Stimulated activated naive CD8-positive, alpha-beta T cell treated with anti-CD3 and anti-CD28 coated beads, Interleukin-15, Interleukin-2, amounts not matched to agents 100 ng/mL and 50 ng/mL, for 24 hours (primary cell): ENCODE results near the gene LRRC2.

Experiments
- H3K27ac Mint-ChIP-seq: one replicate; pipeline ENCODE4 v1.8.0; 2021; ENCODE audit warnings: mild to moderate bottlenecking, mixed read lengths
- H3K27me3 Mint-ChIP-seq: one replicate; pipeline ENCODE4 v1.8.0; 2021; ENCODE audit warnings: mixed read lengths
- H3K36me3 Mint-ChIP-seq: one replicate; pipeline ENCODE4 v1.8.0; 2021; ENCODE audit warnings: low read depth, mixed read lengths
- H3K4me1 Mint-ChIP-seq: one replicate; pipeline ENCODE4 v1.8.0; 2021; ENCODE audit warnings: low read depth, mixed read lengths
- H3K4me3 Mint-ChIP-seq: one replicate; pipeline ENCODE4 v1.8.0; 2021; ENCODE audit warnings: mild to moderate bottlenecking, mixed read lengths
- H3K9me3 Mint-ChIP-seq: one replicate; pipeline ENCODE4 v1.8.0; 2021; ENCODE audit warnings: mixed read lengths

The LRRC2 gene

DNA sequence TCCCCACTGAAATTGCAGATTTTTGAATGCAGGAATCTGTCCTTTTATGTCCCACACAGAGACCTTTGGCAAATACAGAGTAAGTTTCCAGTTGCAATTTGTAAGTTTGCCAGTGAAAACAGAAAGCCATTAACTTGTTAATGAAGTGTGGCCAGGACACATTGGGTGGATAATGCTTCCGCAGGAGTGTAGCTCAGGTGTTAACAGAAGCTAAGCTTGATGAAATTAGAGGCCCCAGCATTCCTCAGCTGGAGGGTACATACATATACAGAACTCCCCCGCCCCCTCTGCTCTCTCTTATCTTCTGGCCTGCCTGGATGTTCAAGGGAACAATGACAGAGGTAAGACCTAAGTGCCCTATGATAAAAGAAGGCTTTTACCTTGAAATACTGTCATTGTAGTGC, 8.1 kb upstream of the LRRC2 start:
- Mint-ChIP-seq H3K27me3 (peaks cover 12% of the 10 kb centered on the region), H3K27ac (no peak overlapping the region), H3K36me3 (no peaks in the 10 kb centered on the region), H3K4me3 (no peak overlapping the region), H3K4me1 (peaks cover 6% of the 10 kb centered on the region), H3K9me3 (no peaks in the 10 kb centered on the region)

DNA sequence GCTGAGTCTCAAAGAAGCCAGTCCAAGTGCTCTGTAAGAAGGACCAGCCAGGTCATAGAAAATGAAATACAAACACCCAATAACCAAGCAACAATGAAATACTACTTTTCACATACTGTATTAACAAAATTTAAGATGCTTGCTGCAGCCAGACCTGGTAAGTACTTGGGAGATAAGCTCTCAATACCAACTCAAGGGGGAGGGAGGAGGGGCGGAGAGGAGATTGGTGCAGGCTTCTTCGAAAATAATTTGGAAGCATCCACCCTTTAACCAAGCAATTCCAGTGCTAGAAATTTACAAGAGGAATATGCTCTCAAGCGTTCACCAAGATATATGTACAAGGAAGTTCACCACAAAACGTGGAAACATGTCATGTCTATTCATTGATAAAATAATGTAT, 7.6 kb upstream of the LRRC2 start:
- H3K4me1 Mint-ChIP-seq: peaks cover 2% of the 10 kb centered on the region
- H3K36me3 Mint-ChIP-seq: no peaks in the 10 kb centered on the region
- no peak overlapping the region for H3K27ac Mint-ChIP-seq
- peaks cover 12% of the 10 kb centered on the region for H3K27me3 Mint-ChIP-seq
- H3K9me3 Mint-ChIP-seq: no peaks in the 10 kb centered on the region
- no peak overlapping the region for H3K4me3 Mint-ChIP-seq

DNA sequence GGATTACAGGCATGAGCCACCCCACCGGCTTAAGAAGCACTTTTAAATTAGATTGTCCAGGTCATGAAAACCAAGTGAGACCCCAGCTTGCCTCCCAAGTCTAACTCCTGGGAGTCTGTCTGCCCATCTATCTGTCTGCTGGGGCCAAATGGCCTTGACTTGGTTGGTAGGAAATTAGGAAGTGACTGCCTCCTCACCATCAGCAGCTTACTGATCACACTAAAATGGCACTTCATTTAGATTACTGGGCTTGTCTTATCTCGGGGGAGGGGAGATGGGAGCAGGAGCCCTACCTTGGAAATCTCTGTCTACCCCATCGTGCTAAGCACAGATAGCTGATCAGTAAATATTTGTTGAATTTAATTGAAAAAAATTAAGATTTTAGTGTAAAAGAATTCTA, 5.6 kb upstream of the LRRC2 start:
- Mint-ChIP-seq H3K27ac (no peak overlapping the region), H3K4me1 (no peaks in the 10 kb centered on the region), H3K4me3 (no peak overlapping the region), H3K36me3 (no peaks in the 10 kb centered on the region), H3K27me3 (peaks cover 25% of the 10 kb centered on the region), H3K9me3 (no peaks in the 10 kb centered on the region)

DNA sequence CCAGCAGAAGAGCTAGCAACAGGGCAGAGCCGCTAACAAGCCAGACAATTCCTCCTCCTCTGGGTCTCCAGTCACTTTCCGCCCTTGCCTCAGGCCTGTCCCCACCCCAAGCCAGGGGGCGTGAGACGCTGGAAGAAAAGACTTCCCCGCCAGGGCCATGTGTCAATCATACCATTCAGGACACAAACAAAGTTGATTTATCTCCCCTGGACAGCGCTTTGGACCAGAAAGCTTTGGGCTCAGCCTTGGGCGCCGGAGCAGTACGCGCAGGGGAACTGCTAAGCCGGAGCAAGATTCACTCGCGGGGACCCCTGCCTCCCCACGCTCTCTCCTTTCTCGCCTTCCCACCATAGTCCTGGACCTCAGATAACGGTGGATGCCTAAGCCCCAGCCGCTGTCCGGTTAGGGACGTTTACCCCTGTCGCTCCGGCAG, 479 bp downstream of the LRRC2 start:
- Mint-ChIP-seq H3K9me3 (no peaks in the 10 kb centered on the region), H3K4me1 (peaks cover 15% of the 10 kb centered on the region), H3K27ac (no peak overlapping the region), H3K27me3 (peaks cover 41% of the 10 kb centered on the region), H3K4me3 (peak overlapping the region; percentile 60), H3K36me3 (no peaks in the 10 kb centered on the region)

DNA sequence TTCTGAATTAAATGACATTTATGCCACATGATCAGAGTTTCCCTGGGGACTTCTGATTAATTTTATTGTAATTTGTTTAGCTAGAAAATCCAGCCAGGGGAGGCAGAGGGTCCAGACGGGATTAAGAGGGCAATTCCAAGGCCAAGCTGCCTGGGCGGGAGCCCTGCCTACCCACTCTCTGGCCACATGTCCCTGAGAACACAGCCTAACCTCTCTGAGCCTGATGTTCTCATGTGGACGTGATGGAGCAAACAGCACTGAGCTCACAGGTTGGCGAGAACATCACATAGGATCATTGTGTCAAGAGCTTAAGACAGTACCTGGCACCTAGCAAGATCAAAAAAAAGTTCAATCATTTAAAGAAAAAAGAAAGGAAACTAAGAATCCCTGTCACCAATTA, 1.0 kb downstream of the LRRC2 start:
- peaks cover 39% of the 10 kb centered on the region for H3K27me3 Mint-ChIP-seq
- no peaks in the 10 kb centered on the region for H3K9me3 Mint-ChIP-seq
- H3K27ac Mint-ChIP-seq: no peak overlapping the region
- H3K36me3 Mint-ChIP-seq: no peaks in the 10 kb centered on the region
- H3K4me1 Mint-ChIP-seq: peaks cover 15% of the 10 kb centered on the region
- peak overlapping the region; percentile 60 for H3K4me3 Mint-ChIP-seq

DNA sequence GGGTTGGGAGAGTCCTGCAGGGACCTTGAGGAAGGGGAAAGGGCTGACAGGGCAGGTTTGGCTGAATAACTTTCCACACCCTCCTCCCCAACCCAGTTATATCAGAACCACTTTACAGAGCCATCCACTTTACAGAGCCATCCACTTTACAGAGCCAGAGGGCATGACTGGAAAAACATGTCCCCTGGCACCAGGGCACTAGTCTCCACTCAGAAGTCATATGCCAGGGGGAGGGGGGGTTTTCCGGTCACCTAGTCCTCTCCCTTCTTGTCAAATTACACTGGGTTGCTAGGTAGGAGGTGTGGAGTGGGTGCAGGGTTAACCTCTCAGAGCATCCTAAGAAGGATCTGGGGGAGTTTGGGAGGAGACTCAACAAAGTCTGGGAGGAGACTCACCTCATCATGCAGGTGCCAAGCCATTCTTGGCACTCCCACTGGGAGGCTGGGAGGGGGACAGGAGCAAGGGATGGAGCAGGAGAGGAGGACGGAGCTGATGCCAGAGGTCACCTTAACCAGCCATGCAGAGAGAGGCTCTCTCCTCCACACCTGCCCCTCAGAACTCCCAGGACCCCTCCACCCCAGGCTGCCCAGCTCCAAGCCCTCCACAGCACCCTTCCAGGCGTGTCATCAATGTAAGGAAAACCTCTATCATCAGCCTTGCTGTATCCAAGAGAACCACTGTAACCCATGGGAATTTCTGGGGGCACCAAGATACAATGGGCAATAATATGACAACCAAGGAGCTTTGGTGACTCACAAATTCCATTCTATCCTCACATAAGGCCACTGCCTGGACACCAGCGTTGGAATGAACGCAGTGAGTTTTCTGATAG, 1.7 kb downstream of the LRRC2 start:
- Mint-ChIP-seq H3K36me3 (no peaks in the 10 kb centered on the region), H3K27ac (no peak overlapping the region), H3K4me3 (no peak overlapping the region), H3K4me1 (peaks cover 15% of the 10 kb centered on the region), H3K9me3 (no peaks in the 10 kb centered on the region), H3K27me3 (peaks cover 42% of the 10 kb centered on the region)

DNA sequence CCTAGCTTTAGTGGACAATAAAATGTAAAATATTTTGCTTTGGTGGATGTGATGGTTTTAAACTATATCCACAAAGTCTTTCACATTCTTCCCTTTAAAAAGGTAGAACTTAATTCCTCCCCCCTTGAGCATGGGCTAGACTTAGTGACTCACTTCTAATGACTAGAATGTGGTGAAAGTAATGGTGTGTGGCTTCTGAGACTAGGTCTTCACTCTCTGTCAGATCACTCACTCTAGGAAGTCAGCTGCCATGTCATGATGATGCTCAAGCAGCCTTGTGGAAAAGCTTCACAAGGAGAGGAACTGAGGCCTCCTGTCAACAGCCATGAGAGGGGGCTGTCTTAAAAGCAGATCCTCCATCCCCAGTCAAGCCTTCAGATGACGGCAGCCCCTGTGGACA, 4.2 kb downstream of the LRRC2 start:
- Mint-ChIP-seq H3K9me3 (no peaks in the 10 kb centered on the region), H3K4me3 (no peak overlapping the region), H3K36me3 (no peaks in the 10 kb centered on the region), H3K4me1 (peaks cover 27% of the 10 kb centered on the region), H3K27ac (no peak overlapping the region), H3K27me3 (peaks cover 42% of the 10 kb centered on the region)

DNA sequence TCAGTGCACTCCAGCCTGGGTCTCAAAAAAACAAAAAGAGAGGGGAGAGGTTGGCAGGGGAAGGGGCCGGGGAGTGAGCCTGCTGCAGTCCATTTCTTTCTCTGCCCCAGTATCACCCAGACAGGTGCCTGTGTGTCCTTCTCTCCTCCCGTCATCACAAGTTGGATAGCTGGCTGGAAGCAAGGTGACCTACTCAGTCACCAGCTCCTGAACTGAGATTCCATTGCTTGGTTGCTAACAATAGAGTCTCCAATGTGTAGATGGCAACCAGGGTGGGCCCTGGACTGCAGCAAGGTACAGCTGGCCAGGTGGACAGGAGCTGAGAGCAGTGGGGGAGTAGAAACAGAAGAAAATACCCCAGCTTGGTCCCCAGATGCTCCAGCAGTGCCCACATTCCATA, 4.6 kb downstream of the LRRC2 start:
- Mint-ChIP-seq H3K27me3 (peaks cover 41% of the 10 kb centered on the region), H3K9me3 (no peaks in the 10 kb centered on the region), H3K4me3 (no peak overlapping the region), H3K4me1 (peaks cover 27% of the 10 kb centered on the region), H3K27ac (no peak overlapping the region), H3K36me3 (no peaks in the 10 kb centered on the region)

DNA sequence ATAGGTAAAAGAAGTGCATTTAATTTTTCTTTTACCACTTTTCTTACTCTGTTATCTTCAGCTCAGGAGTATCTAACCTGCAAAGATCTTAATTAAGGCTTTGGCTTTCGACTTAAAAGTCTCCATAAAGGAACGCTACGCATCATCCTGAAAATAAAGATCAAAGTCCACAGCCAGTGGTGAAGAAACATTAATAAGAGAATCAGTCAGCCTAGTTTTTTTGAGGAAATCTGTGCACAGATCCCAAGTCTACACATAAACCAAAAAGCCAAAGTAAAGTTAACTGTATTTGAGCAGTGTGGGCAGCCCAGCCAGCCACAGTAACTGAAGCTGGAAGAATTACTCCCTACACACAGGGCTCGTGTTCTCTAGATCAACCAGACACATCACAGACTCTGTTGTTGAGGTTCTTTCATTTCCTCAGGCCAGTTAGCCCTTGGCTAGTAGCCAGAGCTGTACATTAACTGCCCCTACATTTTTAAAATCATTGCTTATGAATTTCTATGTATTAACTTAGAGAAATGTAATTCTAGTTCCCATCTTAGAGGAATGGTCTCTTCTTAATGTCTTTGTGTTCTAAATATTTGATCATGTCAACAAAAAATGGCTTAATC, 6.9 kb downstream of the LRRC2 start:
- Mint-ChIP-seq H3K9me3 (no peaks in the 10 kb centered on the region), H3K27me3 (peaks cover 22% of the 10 kb centered on the region), H3K4me3 (no peak overlapping the region), H3K4me1 (peaks cover 12% of the 10 kb centered on the region), H3K36me3 (no peaks in the 10 kb centered on the region), H3K27ac (no peak overlapping the region)

DNA sequence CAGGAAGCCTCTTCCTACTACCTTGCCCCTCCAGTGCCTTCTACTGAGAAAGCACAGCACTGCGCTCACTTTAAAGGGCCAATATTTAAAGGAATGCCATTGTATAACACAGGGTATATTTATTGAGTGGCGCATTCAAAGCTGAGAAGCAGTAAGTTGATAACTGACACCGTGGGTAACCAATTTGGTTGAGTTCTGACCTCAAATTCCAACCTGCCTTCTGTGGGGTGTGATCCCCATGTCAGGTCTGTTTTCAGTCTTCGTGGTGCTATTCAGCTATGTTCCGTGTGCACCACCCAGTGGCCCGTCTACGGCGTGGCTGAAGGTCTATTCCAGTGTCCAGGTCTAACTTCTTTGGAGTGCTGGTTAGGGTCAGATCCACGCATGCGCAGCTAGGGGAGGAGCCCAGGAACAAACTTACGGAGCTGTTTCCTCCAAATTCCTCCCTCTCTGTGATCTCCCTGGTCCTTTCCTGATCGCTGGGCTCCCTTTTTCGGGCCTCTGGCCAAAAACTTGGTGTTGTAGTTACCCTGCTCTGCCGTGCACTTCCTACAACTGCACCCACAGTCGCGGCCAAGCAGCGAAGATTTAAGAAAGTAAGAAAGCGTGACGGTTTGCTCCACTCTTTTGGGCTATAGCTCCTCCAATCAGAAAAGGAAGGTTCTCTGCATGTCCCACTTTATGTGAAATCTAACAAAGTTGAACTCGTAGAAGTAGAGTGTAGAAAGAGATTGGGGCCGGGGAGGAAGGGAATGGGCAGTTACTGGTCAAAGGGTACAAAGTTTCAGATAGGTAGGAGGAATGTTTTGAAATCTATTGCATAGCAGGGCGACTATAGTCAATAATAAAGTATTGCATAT, 7.7 kb downstream of the LRRC2 start:
- H3K27me3 Mint-ChIP-seq: peaks cover 22% of the 10 kb centered on the region
- H3K9me3 Mint-ChIP-seq: no peaks in the 10 kb centered on the region
- H3K4me3 Mint-ChIP-seq: peak overlapping the region; percentile 78
- H3K4me1 Mint-ChIP-seq: peaks cover 12% of the 10 kb centered on the region
- no peaks in the 10 kb centered on the region for H3K36me3 Mint-ChIP-seq
- peak overlapping the region; percentile 59 for H3K27ac Mint-ChIP-seq

DNA sequence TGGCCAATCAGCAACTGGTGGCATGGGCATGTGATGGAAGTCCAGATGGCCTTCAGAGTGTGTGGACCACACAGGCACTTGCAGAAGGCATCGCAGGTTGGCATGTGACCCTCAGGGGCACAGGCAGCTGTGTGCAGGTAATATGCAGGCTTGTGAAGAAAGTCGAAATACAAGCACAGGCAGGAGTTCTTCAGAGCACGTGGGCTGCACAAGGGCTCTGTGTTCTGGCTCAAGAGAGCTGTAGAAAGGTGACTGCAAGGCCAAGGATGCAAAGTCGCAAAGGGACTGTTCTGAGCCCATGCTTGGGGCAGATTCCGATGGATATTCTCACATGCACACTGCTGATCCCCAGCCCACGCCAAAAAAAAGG, 8.3 kb downstream of the LRRC2 start:
- Mint-ChIP-seq H3K4me3 (no peak overlapping the region), H3K4me1 (peaks cover 12% of the 10 kb centered on the region), H3K27me3 (peaks cover 22% of the 10 kb centered on the region), H3K27ac (no peak overlapping the region), H3K9me3 (no peaks in the 10 kb centered on the region), H3K36me3 (no peaks in the 10 kb centered on the region)

DNA sequence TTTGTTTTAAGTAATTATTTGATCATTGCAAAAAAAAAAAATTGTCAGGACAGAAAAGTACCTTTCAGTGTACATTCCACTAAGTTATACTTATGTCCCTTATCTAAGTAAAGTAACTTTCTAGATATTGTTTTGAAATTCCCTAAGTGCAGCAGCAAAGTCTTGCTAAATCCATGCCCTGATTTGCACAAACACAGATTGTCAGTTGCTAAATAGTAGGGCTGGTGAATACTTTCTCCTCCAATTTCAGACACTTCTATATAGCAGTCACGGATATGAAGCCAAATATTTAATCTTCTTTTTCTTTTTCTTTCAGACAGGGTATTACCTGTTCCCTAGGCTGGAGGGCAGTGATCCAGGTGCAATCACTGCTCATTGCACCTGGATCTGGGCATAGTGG, 12.9 kb downstream of the LRRC2 start:
- Mint-ChIP-seq H3K27ac (no peak overlapping the region), H3K4me3 (no peak overlapping the region), H3K36me3 (no peaks in the 10 kb centered on the region), H3K9me3 (no peaks in the 10 kb centered on the region), H3K4me1 (peaks cover 10% of the 10 kb centered on the region), H3K27me3 (peaks cover 9% of the 10 kb centered on the region)

DNA sequence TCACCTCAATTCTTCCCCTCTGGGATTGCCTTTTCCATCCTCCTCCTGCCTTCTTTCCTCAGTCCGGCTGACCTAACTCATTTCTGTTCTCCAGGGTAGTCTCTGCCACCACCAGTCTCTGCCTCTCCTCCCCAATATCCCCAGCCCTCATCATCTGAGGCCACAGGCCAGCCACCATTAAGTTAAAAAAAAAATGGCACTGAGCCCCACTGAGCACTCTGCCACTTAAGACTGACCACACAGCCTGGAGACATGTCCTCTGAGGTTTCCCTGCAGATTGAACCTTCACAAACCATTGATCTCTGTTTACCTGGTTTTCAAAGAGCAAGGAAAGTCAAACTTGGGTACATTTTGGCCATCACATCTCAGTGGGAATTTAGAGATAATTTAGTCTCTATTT, 13.6 kb downstream of the LRRC2 start:
- Mint-ChIP-seq H3K9me3 (no peaks in the 10 kb centered on the region), H3K27ac (no peak overlapping the region), H3K4me1 (peaks cover 8% of the 10 kb centered on the region), H3K27me3 (peaks cover 7% of the 10 kb centered on the region), H3K4me3 (no peak overlapping the region), H3K36me3 (no peaks in the 10 kb centered on the region)

DNA sequence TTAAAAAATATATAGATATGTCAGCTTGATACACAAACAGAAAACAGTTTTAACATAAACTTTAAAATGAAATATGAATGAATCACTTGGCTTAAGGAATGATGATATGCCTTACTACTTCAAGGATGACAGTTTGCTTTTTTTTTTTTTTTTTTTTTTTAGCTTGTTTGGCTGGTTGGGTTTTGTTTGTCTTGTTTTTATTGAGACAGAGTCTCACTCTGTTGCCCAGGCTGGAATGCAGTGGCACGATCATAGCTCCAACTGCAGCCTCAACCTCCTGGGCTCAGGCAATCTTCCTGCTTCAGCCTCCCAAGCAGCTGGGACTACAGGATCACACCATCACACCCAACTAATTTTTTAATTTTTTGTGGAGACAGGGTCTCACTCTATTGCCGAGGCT, 14.5 kb downstream of the LRRC2 start:
- peaks cover 3% of the 10 kb centered on the region for H3K27me3 Mint-ChIP-seq
- no peak overlapping the region for H3K27ac Mint-ChIP-seq

DNA sequence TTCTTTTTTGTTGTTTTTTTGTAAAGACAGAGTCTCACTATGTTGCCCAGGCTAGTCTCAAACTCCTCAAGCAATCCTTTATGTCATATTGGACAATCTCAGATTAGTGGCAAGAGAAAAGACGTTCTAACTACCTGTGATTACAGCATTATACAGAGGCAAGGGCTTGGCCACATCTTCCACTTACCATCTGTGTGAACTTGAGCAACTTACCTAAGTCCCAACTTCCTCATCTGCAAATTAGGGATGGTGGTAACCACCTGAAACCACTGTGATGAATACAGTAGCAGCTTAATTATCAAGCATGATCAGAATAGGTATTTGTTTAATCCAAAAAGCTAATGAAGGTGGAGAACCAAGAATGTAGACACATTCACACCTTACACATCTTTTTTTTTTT, 16.1 kb downstream of the LRRC2 start:
- no peaks in the 10 kb centered on the region for H3K9me3 Mint-ChIP-seq

More for the DNA sequence above, 14.5 kb downstream of the LRRC2 start:
- no peaks in the 10 kb centered on the region for H3K9me3 Mint-ChIP-seq
- H3K36me3 Mint-ChIP-seq: no peaks in the 10 kb centered on the region
- H3K4me1 Mint-ChIP-seq: peaks cover 8% of the 10 kb centered on the region
- no peak overlapping the region for H3K4me3 Mint-ChIP-seq

More for the DNA sequence above, 16.1 kb downstream of the LRRC2 start:
- Mint-ChIP-seq H3K4me3 (no peak overlapping the region), H3K27ac (no peak overlapping the region), H3K27me3 (no peaks in the 10 kb centered on the region), H3K4me1 (peaks cover 8% of the 10 kb centered on the region), H3K36me3 (no peaks in the 10 kb centered on the region)
